HG02885 (cell line): ENCODE data around the gene TMEM63C.

Source experiments
- ATAC-seq: cut with Tn5 transposase; IDR thresholded peaks from one replicate; pipeline ENCODE4 v1.9.1; 2021; ENCODE audit warnings: mild to moderate bottlenecking; ENCODE audit not compliant: unreplicated experiment, poor library complexity

TMEM63C gene

GRCh38 chr14:77219591-77219990 lies 38.0 kb downstream of the TMEM63C start:
- no peak for ATAC-seq

- no peak for ATAC-seq
Measured at GRCh38 chr14:77220246-77221017, 38.8 kb downstream of the TMEM63C start.

- ATAC-seq = no peak
Measured at GRCh38 chr14:77221241-77221871, 39.8 kb downstream of the TMEM63C start.

GRCh38 chr14:77222546-77223225 lies 41.1 kb downstream of the TMEM63C start:
- ATAC-seq = no peak

GRCh38 chr14:77224212-77224611 lies 42.6 kb downstream of the TMEM63C start:
- ATAC-seq = no peak

- no peak for ATAC-seq
Measured at GRCh38 chr14:77225254-77225653, 43.7 kb downstream of the TMEM63C start.

GRCh38 chr14:77225892-77226557 lies 44.4 kb downstream of the TMEM63C start:
- no peak for ATAC-seq

- ATAC-seq = no peak
Measured at GRCh38 chr14:77228056-77228455, 46.5 kb downstream of the TMEM63C start.

- no peak for ATAC-seq
Measured at GRCh38 chr14:77230914-77231313, 49.3 kb downstream of the TMEM63C start.

GRCh38 chr14:77231721-77232120 lies 50.1 kb downstream of the TMEM63C start:
- ATAC-seq = no peak

GRCh38 chr14:77236814-77237213 lies 55.2 kb downstream of the TMEM63C start:
- ATAC-seq = no peak

GRCh38 chr14:77238356-77238755 lies 56.8 kb downstream of the TMEM63C start:
- no peak for ATAC-seq

- no peak for ATAC-seq
Measured at GRCh38 chr14:77238996-77239395, 57.4 kb downstream of the TMEM63C start.

GRCh38 chr14:77239412-77239811 lies 57.8 kb downstream of the TMEM63C start:
- ATAC-seq = no peak

GRCh38 chr14:77240336-77240915 lies 58.8 kb downstream of the TMEM63C start:
- no peak for ATAC-seq

GRCh38 chr14:77241955-77242354 lies 60.4 kb downstream of the TMEM63C start:
- no peak for ATAC-seq

GRCh38 chr14:77242752-77243151 lies 61.2 kb downstream of the TMEM63C start:
- ATAC-seq = no peak

- ATAC-seq = no peak
Measured at GRCh38 chr14:77243853-77244252, 62.3 kb downstream of the TMEM63C start.

GRCh38 chr14:77245820-77246219 lies 64.2 kb downstream of the TMEM63C start:
- no peak for ATAC-seq

- ATAC-seq = no peak
Measured at GRCh38 chr14:77246784-77247183, 65.2 kb downstream of the TMEM63C start.
